Globus pallidus (tissue), 1 donor: Measurements from ENCODE around the gene FBXL14.
"Not testable (repeated sequence)": the region's sequence is repeated elsewhere in the genome, so short reads cannot be mapped to it uniquely, and the experiment has no call there.

ENCODE experiments used
- DNase-seq: peaks from one replicate; pipeline ENCODE4 v3.0.0-alpha.2; 2015; ENCODE audit warnings: low spot score

FBXL14 gene

GRCh38 chr12:1572731-1573130, 21.6 kb downstream of the FBXL14 start:
- DNase-seq, result no peak

- DNase-seq, result no peak
Measured at GRCh38 chr12:1567852-1568251, 26.5 kb downstream of the FBXL14 start.

GRCh38 chr12:1566449-1567135, 27.8 kb downstream of the FBXL14 start:
- no peak for DNase-seq

GRCh38 chr12:1565172-1565571, 29.2 kb downstream of the FBXL14 start:
- no peak for DNase-seq

GRCh38 chr12:1564067-1564466, 30.3 kb downstream of the FBXL14 start:
- DNase-seq, result no peak

GRCh38 chr12:1562813-1563407, 31.5 kb downstream of the FBXL14 start:
- no peak for DNase-seq

- no peak for DNase-seq
Measured at GRCh38 chr12:1560704-1561103, 33.7 kb downstream of the FBXL14 start.

- DNase-seq, result no peak
Measured at GRCh38 chr12:1559676-1560091, 34.7 kb downstream of the FBXL14 start.

- DNase-seq, result not testable (repeated sequence)
Measured at GRCh38 chr12:1558108-1558507, 36.3 kb downstream of the FBXL14 start.

GRCh38 chr12:1553987-1554982, 40.1 kb downstream of the FBXL14 start:
- no peak for DNase-seq

- no peak for DNase-seq
Measured at GRCh38 chr12:1553536-1553935, 40.8 kb downstream of the FBXL14 start.

- DNase-seq, result no peak
Measured at GRCh38 chr12:1552911-1553491, 41.4 kb downstream of the FBXL14 start.

GRCh38 chr12:1552171-1552570, 42.2 kb downstream of the FBXL14 start:
- no peak for DNase-seq

GRCh38 chr12:1551496-1551895, 42.9 kb downstream of the FBXL14 start:
- no peak for DNase-seq

GRCh38 chr12:1546931-1547640, 47.3 kb downstream of the FBXL14 start:
- DNase-seq, result no peak

GRCh38 chr12:1544996-1545700, 49.2 kb downstream of the FBXL14 start:
- peak; percentile 12 for DNase-seq

GRCh38 chr12:1542599-1542998, 51.8 kb downstream of the FBXL14 start:
- DNase-seq, result no peak

- no peak for DNase-seq
Measured at GRCh38 chr12:1540690-1541089, 53.7 kb downstream of the FBXL14 start.

GRCh38 chr12:1539135-1539534, 55.2 kb downstream of the FBXL14 start:
- no peak for DNase-seq

- no peak for DNase-seq
Measured at GRCh38 chr12:1536817-1537216, 57.6 kb downstream of the FBXL14 start.

GRCh38 chr12:1534748-1535147, 59.6 kb downstream of the FBXL14 start:
- no peak for DNase-seq
